ENCODE results near the gene PRKG1.

PRKG1 gene

GRCh38 chr10:51074238-51075028 lies at the start of gene PRKG1:
PRKG1 (plus strand) TSS chr10:51074487.
- DNase-seq (ENCODE audit: low read depth), result peak; percentile 56

DNA sequence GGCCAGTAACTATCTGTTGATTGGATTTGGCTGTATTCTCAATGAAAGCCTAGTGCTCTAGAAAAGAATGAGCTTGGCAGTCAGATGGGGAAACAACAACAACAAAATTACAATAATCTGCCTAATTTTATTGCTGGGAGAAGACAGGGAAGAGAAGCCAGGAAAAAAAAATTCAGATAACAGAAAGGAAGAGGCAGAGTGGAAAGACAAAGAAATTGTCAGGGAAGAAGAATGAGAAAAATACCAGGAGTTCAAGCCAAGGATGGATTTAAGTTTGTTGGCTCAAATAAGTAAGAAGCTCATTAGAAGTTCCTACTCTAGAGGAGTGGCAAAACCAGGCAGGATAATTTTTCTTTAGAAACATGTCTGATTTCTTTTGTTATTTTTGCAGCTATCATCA lies 45.9 kb upstream of the PRKG1 start:
- no peak for DNase-seq (ENCODE audit: low read depth)

DNA sequence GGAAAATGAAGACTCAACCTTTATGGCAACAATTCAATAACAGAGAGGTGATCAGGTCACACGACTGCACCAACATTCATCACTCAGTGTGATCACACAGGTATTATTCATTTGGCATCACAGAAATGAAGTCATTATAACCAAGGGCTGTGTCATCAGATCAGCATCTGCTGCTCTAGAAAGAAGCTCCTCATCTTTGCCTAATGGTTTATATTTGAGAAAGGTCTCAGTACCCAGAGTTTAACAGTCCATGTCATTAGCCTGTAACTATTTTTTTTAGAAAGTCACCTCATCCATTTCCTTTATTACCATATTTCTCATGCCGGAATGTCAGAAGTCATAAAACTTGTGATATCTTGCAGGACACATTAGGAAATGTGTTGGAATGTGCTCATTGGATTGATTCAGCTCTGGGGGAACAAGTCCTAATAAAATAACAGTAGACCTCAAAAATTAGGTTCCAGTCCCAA lies 45.1 kb upstream of the PRKG1 start:
- no peak for DNase-seq (ENCODE audit: low read depth)

- DNase-seq (ENCODE audit: low read depth), result no peak
These were observed 43.8 kb upstream of the PRKG1 start for GRCh38 chr10:51030480-51030879.

DNA sequence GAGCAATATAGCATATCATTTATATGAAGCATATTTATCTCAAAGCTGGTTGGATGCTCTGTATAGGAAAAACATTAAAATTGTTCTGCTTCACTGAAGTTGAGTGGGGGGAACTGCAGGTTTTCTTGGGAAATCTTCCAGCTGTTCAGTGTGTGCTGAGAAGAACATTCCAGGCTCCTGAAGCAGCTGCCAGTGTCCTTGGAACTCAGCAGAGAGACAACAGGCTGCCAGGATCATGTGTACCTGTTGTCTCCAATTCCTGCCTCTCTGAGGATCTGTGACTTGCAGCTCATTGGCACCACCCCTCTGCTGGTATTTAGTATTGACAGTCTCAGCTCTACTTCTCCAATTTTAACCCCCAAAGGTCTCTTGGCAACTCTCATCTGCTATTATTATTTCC lies 42.3 kb upstream of the PRKG1 start:
- no peak for DNase-seq (ENCODE audit: low read depth)

GRCh38 chr10:51034769-51035168 lies 39.5 kb upstream of the PRKG1 start:
- DNase-seq (ENCODE audit: low read depth), result no peak

- DNase-seq (ENCODE audit: low read depth), result no peak
These were observed 38.9 kb upstream of the PRKG1 start for GRCh38 chr10:51035344-51035743.

DNA sequence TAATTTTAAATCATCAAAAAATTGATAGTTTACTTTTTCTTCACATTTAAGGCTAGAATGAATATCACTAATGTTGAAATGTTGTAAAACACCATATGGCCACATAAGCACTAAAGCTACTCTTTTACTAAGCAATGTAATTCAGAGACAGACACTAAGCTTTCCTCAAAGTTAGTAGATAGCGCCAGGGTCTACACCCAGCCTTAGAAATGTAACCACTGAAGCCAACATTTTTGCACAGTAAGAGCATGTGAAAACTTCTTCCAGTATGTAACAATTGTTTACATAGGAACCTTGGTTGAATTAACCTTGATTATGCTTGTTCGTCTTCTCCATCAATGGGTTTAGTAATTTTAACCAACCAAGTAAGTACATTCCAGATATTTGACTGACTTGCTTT lies 28.4 kb upstream of the PRKG1 start:
- DNase-seq (ENCODE audit: low read depth), result no peak

DNA sequence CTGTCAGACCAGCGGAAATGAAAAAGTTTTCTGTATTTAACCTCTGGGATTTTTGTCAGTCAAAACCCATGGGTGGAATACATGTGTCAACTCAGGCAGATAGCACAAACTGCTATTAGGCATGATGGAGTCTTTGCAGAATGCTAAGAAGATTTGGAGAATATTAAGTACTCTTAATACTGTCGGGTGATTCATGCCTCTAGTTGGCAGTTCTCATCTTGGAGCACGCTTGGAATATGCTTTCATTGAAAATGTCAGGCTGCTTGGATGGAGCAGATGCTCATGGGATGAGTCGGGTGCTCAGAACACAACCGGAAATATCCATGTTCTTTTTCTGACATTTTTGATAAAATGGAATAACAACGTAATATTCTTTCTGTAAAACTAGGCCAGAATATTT lies 27.6 kb upstream of the PRKG1 start:
- DNase-seq (ENCODE audit: low read depth), result no peak

DNA sequence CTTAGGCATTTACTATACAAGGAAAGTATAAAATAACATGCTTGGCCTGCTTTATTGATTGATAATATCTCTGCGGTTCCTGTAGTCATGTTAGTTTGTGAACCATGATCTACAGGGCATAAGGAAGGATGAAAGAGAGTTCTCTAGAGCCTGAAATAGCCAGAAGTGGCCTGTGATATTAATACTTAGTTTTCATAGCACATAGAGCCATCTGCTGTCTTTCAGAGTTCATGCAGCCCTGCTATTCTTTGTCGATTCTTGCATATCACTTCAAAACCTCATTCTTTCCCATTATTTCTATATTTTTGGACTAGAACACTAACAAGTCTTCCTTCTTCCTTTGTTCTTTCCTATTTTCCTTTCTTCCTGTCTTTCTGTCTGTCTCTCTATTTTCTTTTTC lies 26.4 kb upstream of the PRKG1 start:
- no peak for DNase-seq (ENCODE audit: low read depth)

DNA sequence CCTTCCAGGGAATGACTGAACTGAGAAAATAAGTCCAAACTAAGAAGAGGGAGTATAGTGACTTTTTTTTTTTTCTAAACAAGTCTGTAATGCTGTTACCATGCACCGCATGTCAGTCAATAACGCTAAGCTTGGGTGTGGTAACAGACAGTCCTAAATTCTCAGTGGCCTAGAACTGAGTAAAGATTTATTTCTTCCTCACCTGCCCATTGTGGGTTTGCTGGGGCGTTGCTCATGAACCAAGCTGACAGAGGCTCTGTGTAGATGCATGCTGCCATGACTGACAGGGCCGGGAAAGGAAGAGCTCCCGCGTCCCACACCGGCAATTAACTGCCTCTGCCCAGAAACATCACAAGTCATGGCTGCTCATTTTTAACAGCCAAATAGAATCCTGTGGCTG lies 25.5 kb upstream of the PRKG1 start:
- no peak for DNase-seq (ENCODE audit: low read depth)

- DNase-seq (ENCODE audit: low read depth), result no peak
These were observed 22.1 kb upstream of the PRKG1 start for GRCh38 chr10:51052163-51052562.

- DNase-seq (ENCODE audit: low read depth), result no peak
These were observed 16.4 kb upstream of the PRKG1 start for GRCh38 chr10:51057925-51058324.

GRCh38 chr10:51063166-51063565 lies 11.1 kb upstream of the PRKG1 start:
- no peak for DNase-seq (ENCODE audit: low read depth)

DNA sequence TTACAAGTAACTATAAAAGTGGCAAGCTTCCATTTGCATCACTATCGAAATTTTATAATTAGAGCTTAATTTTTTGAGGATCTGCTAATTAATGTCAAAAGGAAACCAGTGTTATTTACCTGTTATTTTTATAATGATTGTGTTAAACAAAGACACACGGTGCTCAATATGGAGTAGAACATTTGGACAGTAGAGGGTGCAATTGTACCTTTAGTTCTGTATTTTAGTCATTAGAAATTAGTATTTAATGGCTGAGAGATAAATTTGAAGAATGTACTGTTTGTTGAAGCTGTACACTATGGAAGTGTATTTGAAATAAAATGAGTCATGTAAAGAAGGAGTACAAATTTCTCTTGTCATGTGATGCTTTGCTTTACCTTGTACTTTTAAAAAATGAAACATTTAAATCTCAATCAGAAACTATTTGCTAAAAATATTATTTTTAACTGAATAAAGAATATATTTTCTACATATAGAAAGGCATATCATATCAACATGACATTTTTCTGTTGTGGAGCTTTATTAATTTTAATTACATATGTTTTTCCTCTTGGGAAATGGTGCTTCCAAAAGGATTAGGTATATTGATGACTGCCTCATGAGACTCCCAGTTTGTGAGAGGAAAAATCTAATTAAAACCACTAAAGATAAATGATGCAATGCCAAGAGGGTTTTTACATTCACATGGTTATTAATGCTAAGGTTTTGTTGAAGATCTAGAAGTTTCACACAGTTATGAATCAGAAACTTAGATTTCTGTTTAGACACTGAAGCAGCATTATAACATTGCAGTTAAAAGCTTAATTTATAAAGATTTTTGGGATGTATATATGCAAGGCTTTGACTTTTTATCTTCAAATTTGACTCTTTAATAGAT lies 10.4 kb upstream of the PRKG1 start:
- no peak for DNase-seq (ENCODE audit: low read depth)

GRCh38 chr10:51066231-51066630 lies 8.1 kb upstream of the PRKG1 start:
- no peak for DNase-seq (ENCODE audit: low read depth)

GRCh38 chr10:51072210-51072609 lies 2.1 kb upstream of the PRKG1 start:
- no peak for DNase-seq (ENCODE audit: low read depth)

DNA sequence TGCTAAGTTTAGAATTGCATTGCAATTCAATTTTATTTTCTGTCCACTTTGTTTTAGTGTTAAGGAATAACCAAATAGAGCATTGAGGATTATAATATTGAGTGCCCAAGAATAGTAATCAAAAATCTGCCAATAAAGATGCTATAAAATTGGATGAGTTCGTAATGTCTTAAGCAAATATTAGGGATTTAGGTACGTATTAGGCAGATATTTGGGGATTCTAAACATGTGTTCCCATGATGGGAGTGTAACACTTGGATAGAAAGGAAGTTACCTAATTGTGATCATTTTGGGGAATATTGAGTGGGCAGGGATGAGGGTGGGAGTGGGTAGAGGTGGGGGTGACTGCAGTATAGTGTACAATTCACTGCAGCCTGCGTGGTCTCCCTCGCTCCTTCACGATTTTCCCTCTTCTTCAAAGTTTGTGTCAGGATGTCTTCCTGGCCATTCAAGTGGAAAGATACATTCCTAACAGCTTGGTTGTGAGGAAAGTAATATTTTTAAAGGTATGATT lies 1.3 kb upstream of the PRKG1 start:
- DNase-seq (ENCODE audit: low read depth), result no peak

DNA sequence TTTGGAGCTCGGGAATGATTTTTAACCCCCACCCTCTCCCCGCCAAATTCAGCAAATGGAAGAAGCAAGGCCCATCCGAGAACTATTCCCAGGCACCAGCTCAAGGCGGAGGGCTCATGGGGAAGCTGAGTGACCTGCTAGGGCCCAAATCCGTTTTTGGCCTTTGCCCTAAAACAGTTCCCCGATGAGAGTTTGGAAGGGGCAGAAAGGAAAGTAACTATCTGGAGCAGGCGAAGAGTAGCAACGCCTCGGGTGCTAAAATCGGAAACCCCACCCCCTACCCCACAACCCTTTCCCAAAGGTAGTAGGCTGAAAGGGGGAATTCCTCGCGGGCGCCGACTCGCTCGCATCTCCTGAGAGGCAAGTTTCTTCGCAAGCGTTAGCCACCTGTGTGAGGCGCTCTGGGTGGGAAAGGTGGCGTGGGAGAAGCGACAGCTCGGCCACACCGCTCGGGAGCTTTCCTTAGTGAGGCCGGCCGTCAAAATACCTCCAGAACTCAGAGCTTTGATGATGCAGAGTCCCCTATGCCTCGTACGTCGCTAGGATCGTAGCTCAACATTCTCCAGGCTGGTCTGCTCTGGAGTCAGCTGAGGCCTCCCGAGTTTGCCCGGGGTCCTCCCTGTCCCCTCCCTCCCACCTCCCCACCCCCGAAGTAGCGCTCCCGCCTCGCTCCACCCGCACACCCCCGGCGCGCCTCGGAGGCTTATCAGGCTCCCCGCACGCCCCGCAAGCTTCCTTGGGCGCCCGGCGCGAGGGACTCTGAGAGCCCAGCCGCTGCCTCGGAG lies 642 bp upstream of the PRKG1 start:
- no peak for DNase-seq (ENCODE audit: low read depth)

GRCh38 chr10:51075043-51075872 lies 971 bp downstream of the PRKG1 start:
- DNase-seq (ENCODE audit: low read depth), result no peak

GRCh38 chr10:51075873-51076229 lies 1.6 kb downstream of the PRKG1 start:
- no peak for DNase-seq (ENCODE audit: low read depth)

Measured in HS-27A (cell line).